ENCODE measurements around the gene TSPAN16. TPM values are rescaled to one million over a fixed set of nuclear protein-coding genes. Genes with fewer than 3 reads are reported as not detected.

TSPAN16 gene
- total RNA-seq, 1 experiment from 2014 or later = not detected

GRCh38 chr19:11345122-11345803 lies 49.3 kb downstream of the TSPAN16 start:
- Histone ChIP-seq H3K4me1 (replicated peaks; ENCODE audit: insufficient read depth) (peaks cover 36% of the 10 kb centered on the region), H2AFZ (peak overlapping the region; percentile 80; the same call in 1 of the 2 replicates), H4K20me1 (ENCODE audit: insufficient read depth) (no peaks in the 10 kb centered on the region), H3K79me2 (ENCODE audit: low read depth) (peaks cover 29% of the 10 kb centered on the region), H3K4me3 (peak overlapping the region; percentile 90), H3K4me2 (peak overlapping the region; percentile 92), H3K36me3 (ENCODE audit: low read depth) (peaks cover 17% of the 10 kb centered on the region), H3K9me2 (ENCODE audit: insufficient read depth) (no peaks in the 10 kb centered on the region), H3K27me3 (ENCODE audit: insufficient read depth, low read depth) (no peaks in the 10 kb centered on the region), H3K27ac (peak overlapping the region; percentile 61), H3F3A (ENCODE audit: insufficient read depth, low read depth) (peaks cover 54% of the 10 kb centered on the region), H3K9me3 (ENCODE audit: insufficient read depth, low read depth) (no peaks in the 10 kb centered on the region)
- peak; percentile 22 to 53 for DNase-seq
- BruUV-seq (replicated peaks) = no TSS peak
- intact Hi-C loops (cut with micrococcal nuclease; ENCODE audit: unreplicated experiment) = loop anchor here (2.0 kb wide), 1 partner anchor 50 kb away; no protein-coding TSS in a partner anchor
- POLR2A ChIA-PET (ENCODE audit: unreplicated experiment) = interaction anchor here (0.5 kb wide), 1 partner anchor 251 kb away, joined by 3 read pairs; no protein-coding TSS in a partner anchor
- CTCF ChIA-PET = interaction anchor here (0.6 to 1.4 kb wide), 2 partner anchors 31 to 51 kb away, joined by 3 to 6 read pairs; no protein-coding TSS in a partner anchor
- TF ChIP-seq EZH2 (IDR thresholded peaks at IDR 0.05; ENCODE audit: low read depth) = no peak
- TF ChIP-seq, protein P1, sequence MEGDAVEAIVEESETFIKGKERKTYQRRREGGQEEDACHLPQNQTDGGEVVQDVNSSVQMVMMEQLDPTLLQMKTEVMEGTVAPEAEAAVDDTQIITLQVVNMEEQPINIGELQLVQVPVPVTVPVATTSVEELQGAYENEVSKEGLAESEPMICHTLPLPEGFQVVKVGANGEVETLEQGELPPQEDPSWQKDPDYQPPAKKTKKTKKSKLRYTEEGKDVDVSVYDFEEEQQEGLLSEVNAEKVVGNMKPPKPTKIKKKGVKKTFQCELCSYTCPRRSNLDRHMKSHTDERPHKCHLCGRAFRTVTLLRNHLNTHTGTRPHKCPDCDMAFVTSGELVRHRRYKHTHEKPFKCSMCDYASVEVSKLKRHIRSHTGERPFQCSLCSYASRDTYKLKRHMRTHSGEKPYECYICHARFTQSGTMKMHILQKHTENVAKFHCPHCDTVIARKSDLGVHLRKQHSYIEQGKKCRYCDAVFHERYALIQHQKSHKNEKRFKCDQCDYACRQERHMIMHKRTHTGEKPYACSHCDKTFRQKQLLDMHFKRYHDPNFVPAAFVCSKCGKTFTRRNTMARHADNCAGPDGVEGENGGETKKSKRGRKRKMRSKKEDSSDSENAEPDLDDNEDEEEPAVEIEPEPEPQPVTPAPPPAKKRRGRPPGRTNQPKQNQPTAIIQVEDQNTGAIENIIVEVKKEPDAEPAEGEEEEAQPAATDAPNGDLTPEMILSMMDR (conservative IDR thresholded peaks at IDR 0.05) = no peak

- ChIA-PET POLR2A (ENCODE audit: unreplicated experiment) (interaction anchor here (0.5 to 0.7 kb wide), 7 partner anchors 35 to 250 kb away, joined by 3 to 25 read pairs (median 4); no protein-coding TSS in a partner anchor), CTCF (interaction anchor here (0.5 to 1.4 kb wide), 2 partner anchors 52 to 76 kb away, joined by 3 to 8 read pairs; no protein-coding TSS in a partner anchor)
- Histone ChIP-seq H3K4me2 (peak within 1 kb of the TSS; percentile 92), H3K27me3 (ENCODE audit: insufficient read depth, low read depth) (no peaks in the 10 kb centered on the region), H4K20me1 (ENCODE audit: insufficient read depth) (no peaks in the 10 kb centered on the region), H3K9me3 (ENCODE audit: insufficient read depth, low read depth) (no peaks in the 10 kb centered on the region), H3K9me2 (ENCODE audit: insufficient read depth) (no peaks in the 10 kb centered on the region), H2AFZ (peak within 1 kb of the TSS; percentile 80), H3K79me2 (ENCODE audit: low read depth) (peaks cover 29% of the 10 kb centered on the region), H3K36me3 (ENCODE audit: low read depth) (peaks cover 14% of the 10 kb centered on the region), H3K27ac (peak within 1 kb of the TSS; percentile 67), H3F3A (ENCODE audit: insufficient read depth, low read depth) (peaks cover 53% of the 10 kb centered on the region), H3K4me1 (replicated peaks; ENCODE audit: insufficient read depth) (peaks cover 36% of the 10 kb centered on the region), H3K4me3 (peak within 1 kb of the TSS; percentile 90)
- no peak for TF ChIP-seq EZH2 (IDR thresholded peaks at IDR 0.05; ENCODE audit: low read depth)
- TF ChIP-seq, protein P1 (conservative IDR thresholded peaks at IDR 0.05) = no peak
- intact Hi-C loops (cut with micrococcal nuclease; ENCODE audit: unreplicated experiment) = loop anchor here (1.0 to 2.0 kb wide), 2 partner anchors 22 to 29 kb away; no protein-coding TSS in a partner anchor
- peak; percentile 98 to 99 for DNase-seq
- no TSS peak for BruUV-seq (replicated peaks)
Observed at GRCh38 chr19:11346104-11346940, 50.4 kb downstream of the TSPAN16 start, which contains the start of the genes CCDC159 and TMEM205. Gene CCDC159, plus strand, starts transcription at chr19:11346519. Its CDS starts 88 bp downstream, at chr19:11346607. Gene TMEM205, minus strand, starts transcription at chr19:11346268. Its CDS starts 649 bp downstream, at chr19:11345619.

- peak in 1 of 2 experiments; percentile 50 for DNase-seq
- POLR2A ChIA-PET (ENCODE audit: unreplicated experiment) = interaction anchor here (1.1 kb wide), 1 partner anchor 11 kb away, joined by 18 read pairs; no protein-coding TSS in a partner anchor
- Histone ChIP-seq H3K4me3 (no peak overlapping the region), H3K4me2 (peak overlapping the region; percentile 86), H3K27me3 (ENCODE audit: insufficient read depth, low read depth) (no peaks in the 10 kb centered on the region), H2AFZ (no peak overlapping the region), H3K9me2 (ENCODE audit: insufficient read depth) (no peaks in the 10 kb centered on the region), H3K36me3 (ENCODE audit: low read depth) (peaks cover 3% of the 10 kb centered on the region; the same call in 1 of the 2 replicates), H4K20me1 (ENCODE audit: insufficient read depth) (no peaks in the 10 kb centered on the region), H3F3A (ENCODE audit: insufficient read depth, low read depth) (peaks cover 47% of the 10 kb centered on the region), H3K27ac (peak overlapping the region; percentile 67), H3K79me2 (ENCODE audit: low read depth) (peaks cover 24% of the 10 kb centered on the region), H3K4me1 (replicated peaks; ENCODE audit: insufficient read depth) (peaks cover 36% of the 10 kb centered on the region), H3K9me3 (ENCODE audit: insufficient read depth, low read depth) (no peaks in the 10 kb centered on the region)
- CTCF ChIA-PET = no interaction called here
- no TSS peak for BruUV-seq (replicated peaks)
- TF ChIP-seq, protein P1 (conservative IDR thresholded peaks at IDR 0.05) = no peak
- TF ChIP-seq EZH2 (IDR thresholded peaks at IDR 0.05; ENCODE audit: low read depth) = no peak
- intact Hi-C loops (cut with micrococcal nuclease; ENCODE audit: unreplicated experiment) = loop anchor here (2.0 kb wide), 1 partner anchor 23 kb away; no protein-coding TSS in a partner anchor
Observed at GRCh38 chr19:11347546-11348039, 51.6 kb downstream of the TSPAN16 start.

Measured in PC-9 (cell line).